M059J (cell line): ENCODE data around the gene DENR. TPM values are rescaled to one million over a fixed set of nuclear protein-coding genes. Genes with fewer than 3 reads are reported as not detected.
"Not testable (repeated sequence)": the region's sequence is repeated elsewhere in the genome, so short reads cannot be mapped to it uniquely, and the experiment has no call there.

ENCODE experiments used
- DNase-seq: peaks from one replicate; pipeline ENCODE4 v3.0.0-alpha.2; 2012; ENCODE audit warnings: low read depth
- total RNA-seq: library from RNA; depleted of rRNA; stranded (reverse); fragments of >200 nt; shearing (Covaris generic); gene quantifications from 2 replicates; pipeline ENCODE4 v1.2.3, GENCODE V29; 2014

The DENR gene
- total RNA-seq, 1 experiment from 2014 or later = 48.6 TPM

- DNase-seq = no peak
These were observed 12.3 kb upstream of the DENR start for GRCh38 chr12:122740351-122740750.

DNA sequence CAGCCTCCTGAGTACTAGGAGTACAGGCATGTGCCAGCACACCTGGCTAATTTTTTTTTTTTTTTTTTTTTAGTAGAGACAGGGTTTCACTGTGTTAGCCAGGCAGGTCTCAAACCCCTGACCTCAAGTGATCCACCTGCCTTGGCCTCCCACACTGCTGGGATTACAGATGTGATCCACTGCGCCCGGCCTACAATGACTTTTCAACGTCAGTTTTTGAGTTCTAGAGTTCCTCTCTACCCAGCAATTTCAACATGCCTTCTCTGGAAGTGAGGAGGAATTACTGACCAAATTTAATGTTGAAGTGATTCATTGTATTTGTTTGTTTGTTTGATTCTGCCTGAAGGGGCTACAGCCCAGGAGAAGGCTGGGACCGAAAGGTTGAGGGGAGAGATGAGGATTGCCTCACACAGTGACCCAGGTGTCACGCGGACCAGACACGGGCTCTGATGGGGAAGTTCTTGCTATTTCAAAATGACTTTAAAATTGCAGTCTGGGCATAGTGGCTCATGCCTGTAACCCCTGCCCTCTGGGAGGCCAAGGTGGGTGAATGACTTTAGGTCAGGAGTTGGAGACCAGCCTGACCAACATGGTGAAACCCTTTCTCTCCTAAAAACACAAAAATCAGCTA, 8.6 kb upstream of the DENR start:
- no peak for DNase-seq

- DNase-seq = no peak
These were observed 5.1 kb upstream of the DENR start for GRCh38 chr12:122747224-122748135.

GRCh38 chr12:122749569-122750332, 2.9 kb upstream of the DENR start:
- DNase-seq = no peak

GRCh38 chr12:122750781-122751515, 1.7 kb upstream of the DENR start:
- not testable (repeated sequence) for DNase-seq

DNA sequence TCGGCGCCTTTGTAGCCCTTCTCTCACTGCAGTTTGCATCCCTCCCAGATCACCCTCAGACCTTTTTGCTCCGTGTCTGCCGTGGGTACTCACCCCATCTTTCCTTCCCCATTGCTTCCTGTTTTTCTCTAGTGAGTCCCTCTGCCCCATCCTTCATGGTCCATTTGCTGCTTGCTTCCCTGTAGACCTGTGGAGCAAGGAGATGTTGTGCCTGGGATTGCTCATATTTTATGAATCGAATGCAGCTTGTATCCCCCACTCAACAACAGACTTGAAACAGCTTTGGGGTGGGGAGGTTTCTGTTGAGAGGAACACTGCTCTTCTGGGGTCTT, 661 bp downstream of the DENR start:
- no peak for DNase-seq

DNA sequence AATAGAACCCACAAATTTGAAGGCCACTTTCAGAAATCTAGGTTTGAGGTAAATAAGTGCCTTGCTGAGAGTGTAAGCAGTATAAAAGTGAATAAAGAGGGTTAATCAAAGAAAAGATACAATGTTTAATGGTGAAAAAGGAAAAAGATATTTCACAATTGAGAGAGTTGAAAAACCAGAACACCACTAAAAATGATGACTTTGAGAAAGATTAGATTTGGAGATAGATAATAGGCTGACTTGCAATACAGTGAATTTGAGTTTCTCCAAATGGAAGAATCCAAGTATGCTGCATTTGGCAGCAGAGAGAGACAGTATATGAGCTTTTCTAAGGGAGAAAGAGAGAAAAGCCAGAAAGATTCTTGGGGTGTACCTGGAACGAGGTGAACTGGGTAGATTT, 2.2 kb downstream of the DENR start:
- DNase-seq = no peak

GRCh38 chr12:122757568-122757967, 4.9 kb downstream of the DENR start:
- DNase-seq = no peak

- no peak for DNase-seq
These were observed 32.9 kb downstream of the DENR start for GRCh38 chr12:122785503-122785902.

DNA sequence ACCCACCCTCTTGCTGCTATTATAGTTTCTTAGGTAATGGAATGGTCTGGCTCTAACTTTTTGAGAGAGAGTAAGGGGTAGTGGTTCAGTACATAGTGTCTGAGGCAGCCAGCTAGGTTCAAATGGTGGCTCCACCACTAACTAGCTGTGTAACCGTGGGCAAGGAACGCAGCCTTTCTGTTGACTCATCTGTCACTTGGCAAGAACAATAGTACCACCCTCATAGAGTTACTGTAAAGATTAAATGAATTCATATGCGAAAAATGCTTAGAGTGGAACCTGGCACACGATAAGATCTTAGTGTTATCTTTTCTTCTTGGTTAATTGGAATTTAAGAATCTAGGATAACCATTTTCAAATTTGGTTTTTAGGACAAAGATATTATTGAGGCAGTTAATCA, 35.8 kb downstream of the DENR start:
- DNase-seq = peak; percentile 64

DNA sequence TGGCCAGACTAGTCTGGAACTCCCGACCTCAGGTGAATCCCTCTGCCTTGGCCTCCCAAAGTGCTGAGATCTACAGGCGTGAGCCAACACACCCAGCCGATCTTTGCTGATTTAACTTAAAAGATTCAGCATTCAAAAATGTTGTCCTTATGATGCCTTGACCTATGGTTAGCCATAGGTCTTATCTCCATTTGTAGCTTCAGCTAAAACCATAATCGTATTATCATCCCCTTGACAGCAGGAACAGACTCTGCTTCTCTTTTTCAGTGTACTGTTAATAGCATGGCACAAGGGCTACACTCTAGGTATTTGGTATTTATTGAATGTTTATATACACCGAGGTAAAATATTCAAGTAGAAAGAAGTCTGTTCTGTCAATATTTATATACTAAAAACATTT, 37.0 kb downstream of the DENR start:
- DNase-seq = no peak

DNA sequence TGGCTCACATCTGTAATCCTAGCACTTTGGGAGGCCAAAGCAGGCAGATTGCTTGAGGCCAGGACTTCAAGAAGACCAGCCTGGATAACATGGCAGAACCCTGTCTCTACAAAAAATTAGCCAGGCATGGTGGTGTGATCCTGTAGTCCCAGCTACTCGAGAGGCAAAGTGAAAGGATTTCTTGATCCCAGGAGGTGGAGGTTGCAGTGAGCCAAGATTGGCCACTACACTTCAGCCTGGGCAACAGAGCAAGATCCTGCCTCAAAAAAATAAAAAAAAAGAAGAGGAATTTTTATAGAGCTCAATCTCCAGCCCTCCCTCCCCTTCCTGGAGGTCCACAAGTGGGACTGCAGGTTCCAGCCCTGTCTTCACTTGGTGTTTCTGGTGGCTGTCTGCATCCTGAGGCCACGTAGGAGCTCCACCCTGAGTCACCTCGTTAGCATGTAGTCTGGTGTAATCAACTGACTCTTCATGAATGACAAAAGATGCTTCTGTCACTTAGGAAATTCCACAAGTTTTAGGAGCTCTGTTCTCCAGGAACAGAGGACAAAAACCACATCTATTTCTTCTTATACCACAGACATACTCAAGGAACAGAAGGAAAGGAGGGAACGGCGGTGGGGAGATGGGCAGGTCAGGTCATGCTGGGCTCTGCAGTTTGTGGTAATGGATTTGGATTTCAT, 37.9 kb downstream of the DENR start:
- peak; percentile 76 for DNase-seq

- DNase-seq = peak; percentile 50
These were observed 41.1 kb downstream of the DENR start for GRCh38 chr12:122793685-122794106.

- no peak for DNase-seq
These were observed 43.2 kb downstream of the DENR start for GRCh38 chr12:122795807-122796206.

- DNase-seq = no peak
These were observed 47.1 kb downstream of the DENR start for GRCh38 chr12:122799641-122800243.

GRCh38 chr12:122803937-122804336, 51.3 kb downstream of the DENR start:
- no peak for DNase-seq

GRCh38 chr12:122804957-122805356, 52.3 kb downstream of the DENR start:
- peak; percentile 36 for DNase-seq

DNA sequence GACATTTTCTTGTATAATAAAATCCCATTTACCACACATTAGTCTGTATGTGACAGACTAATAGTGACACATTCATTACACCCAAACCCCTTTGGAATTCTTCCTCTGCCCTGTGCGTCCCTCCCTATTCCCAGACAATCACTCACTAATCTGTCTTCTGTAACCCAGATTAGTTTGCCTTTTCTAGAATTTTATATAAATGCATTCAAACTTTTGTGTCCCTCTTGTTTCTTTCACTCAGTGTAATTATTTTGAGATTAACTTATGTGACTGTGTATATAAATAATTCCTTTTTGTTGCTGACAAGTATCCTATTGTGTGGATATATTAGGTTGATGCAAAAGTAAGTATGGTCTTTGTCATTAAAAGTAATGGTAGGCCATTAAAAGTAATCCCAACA, 55.0 kb downstream of the DENR start:
- no peak for DNase-seq

DNA sequence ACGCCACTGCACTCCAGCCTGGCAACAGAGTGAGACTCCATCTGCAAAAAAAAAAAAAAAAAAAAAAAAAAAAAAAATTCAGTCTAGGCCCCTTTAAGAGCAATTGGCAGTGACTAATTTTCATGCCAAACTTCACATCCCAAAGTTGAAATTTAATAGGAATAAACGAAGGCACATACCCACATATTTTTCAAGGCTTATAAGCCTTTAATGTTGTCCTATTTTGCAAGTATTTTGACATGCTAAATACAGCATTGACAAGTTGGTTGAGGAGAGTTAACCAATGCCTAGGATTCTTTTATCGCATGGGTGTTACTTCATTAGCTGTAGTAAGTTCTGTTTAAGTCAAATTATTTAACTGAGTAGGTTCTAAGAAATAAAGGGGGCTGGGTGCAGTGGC, 59.2 kb downstream of the DENR start:
- no peak for DNase-seq

DNA sequence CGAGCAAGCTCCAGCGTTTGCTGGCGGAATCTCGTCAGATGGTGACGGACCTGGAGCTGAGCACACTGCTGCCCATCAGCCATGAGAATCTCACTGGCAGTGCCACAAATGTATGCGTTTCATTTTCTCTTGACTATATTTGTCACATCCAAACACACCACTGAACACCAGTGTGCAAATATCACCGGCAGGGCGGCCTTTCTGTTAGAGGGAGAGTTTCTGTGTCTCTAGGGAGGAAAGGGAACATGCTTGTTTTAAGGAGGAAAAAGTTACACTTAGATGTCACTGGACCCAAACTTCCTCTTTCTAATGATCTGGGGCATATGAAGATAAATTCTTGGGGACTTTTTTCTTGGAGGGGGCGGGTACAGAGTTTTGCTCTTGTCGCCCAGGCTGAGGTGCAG, 60.7 kb downstream of the DENR start:
- DNase-seq = no peak
